ENCODE measurements around the gene TM4SF1.
A peak's percentile ranks its signal among the peaks of the same experiment; 100 is the strongest.

The TM4SF1 gene

GRCh38 chr3:149377408-149378364 lies at the start of gene TM4SF1:
Gene TM4SF1 (minus strand): TSS chr3:149377649. CDS start chr3:149377547, 102 bp downstream.
- TF ChIP-seq CTCF (IDR thresholded peaks at IDR 0.05; ENCODE audit: low read depth, low read length): no peak
- H3K4me3 ChIP-seq (ENCODE audit: low read depth, low read length): peak within 1 kb of the TSS; percentile 52
- DNase-seq (ENCODE audit: low read depth, low spot score): peak; percentile 90
- in situ Hi-C loops (cut with HindIII; ENCODE audit: low sequenced_read_pairs): no loop called here

GRCh38 chr3:149426325-149426724 lies 48.9 kb upstream of the TM4SF1 start:
- no peak overlapping the region for H3K4me3 ChIP-seq (ENCODE audit: low read depth, low read length)
- in situ Hi-C loops (cut with HindIII; ENCODE audit: low sequenced_read_pairs): no loop called here
- no peak for TF ChIP-seq CTCF (IDR thresholded peaks at IDR 0.05; ENCODE audit: low read depth, low read length)
- DNase-seq (ENCODE audit: low read depth, low spot score): no peak

GRCh38 chr3:149424918-149425317 lies 47.5 kb upstream of the TM4SF1 start:
- no peak for DNase-seq (ENCODE audit: low read depth, low spot score)
- in situ Hi-C loops (cut with HindIII; ENCODE audit: low sequenced_read_pairs): no loop called here
- no peak overlapping the region for H3K4me3 ChIP-seq (ENCODE audit: low read depth, low read length)
- TF ChIP-seq CTCF (IDR thresholded peaks at IDR 0.05; ENCODE audit: low read depth, low read length): no peak

GRCh38 chr3:149421764-149422163 lies 44.3 kb upstream of the TM4SF1 start:
- no peak overlapping the region for H3K4me3 ChIP-seq (ENCODE audit: low read depth, low read length)
- in situ Hi-C loops (cut with HindIII; ENCODE audit: low sequenced_read_pairs): no loop called here
- TF ChIP-seq CTCF (IDR thresholded peaks at IDR 0.05; ENCODE audit: low read depth, low read length): no peak
- no peak for DNase-seq (ENCODE audit: low read depth, low spot score)

GRCh38 chr3:149419816-149420215 lies 42.4 kb upstream of the TM4SF1 start:
- no peak for DNase-seq (ENCODE audit: low read depth, low spot score)
- TF ChIP-seq CTCF (IDR thresholded peaks at IDR 0.05; ENCODE audit: low read depth, low read length): no peak
- no peak overlapping the region for H3K4me3 ChIP-seq (ENCODE audit: low read depth, low read length)
- in situ Hi-C loops (cut with HindIII; ENCODE audit: low sequenced_read_pairs): no loop called here

GRCh38 chr3:149417727-149418126 lies 40.3 kb upstream of the TM4SF1 start:
- no peak for TF ChIP-seq CTCF (IDR thresholded peaks at IDR 0.05; ENCODE audit: low read depth, low read length)
- no peak for DNase-seq (ENCODE audit: low read depth, low spot score)
- in situ Hi-C loops (cut with HindIII; ENCODE audit: low sequenced_read_pairs): no loop called here
- no peak overlapping the region for H3K4me3 ChIP-seq (ENCODE audit: low read depth, low read length)

Data from astrocyte of the spinal cord (primary cell).